Stromal cell of bone marrow (primary cell): ENCODE data around the gene STARD3NL.

Experiments used
- DNase-seq: peaks from one replicate; pipeline ENCODE4 v3.0.0-alpha.2; 2012; ENCODE audit warnings: low read depth

STARD3NL gene

DNA sequence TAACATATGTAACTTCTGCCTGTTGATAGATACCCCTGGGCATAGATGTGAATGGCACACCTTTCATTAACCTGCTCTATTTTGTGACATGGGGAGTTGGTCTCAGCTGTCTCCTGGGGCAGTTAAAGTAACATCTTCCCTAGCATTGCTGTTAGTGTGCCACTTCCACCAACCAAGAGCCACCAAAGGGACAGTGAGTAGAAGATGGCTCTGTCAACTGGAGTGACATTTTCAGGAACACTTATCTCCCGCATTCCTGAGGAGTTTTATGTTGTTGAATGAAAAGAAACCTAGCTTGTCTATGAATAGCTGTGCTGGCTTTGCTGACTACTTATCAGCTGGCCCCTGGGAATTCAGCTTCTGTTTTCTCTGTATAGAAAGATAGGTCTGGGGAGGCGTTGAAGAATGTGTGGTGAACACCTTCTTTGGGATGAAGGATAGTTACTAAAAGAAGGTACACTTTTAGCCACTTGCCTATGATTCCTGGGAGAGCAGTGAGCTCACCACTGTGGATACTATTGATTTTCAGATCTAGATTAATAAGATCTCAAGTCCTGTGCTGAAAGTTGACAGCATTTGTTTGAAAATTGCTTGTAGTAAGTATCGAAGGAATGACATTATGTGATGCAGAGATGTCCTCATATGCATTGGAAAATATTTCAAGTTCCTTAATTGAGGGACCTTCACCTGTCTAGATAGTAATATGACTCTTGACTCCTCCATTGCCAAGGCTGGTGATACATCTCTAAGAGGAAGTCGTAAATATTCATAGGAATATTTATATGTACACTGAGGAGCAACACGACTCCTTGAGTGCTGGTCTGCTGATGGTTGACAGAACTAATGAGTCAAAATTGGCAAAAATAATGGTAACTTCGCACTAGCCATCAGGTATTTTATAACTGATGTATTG, 7.6 kb downstream of the STARD3NL start:
- no peak for DNase-seq

DNA sequence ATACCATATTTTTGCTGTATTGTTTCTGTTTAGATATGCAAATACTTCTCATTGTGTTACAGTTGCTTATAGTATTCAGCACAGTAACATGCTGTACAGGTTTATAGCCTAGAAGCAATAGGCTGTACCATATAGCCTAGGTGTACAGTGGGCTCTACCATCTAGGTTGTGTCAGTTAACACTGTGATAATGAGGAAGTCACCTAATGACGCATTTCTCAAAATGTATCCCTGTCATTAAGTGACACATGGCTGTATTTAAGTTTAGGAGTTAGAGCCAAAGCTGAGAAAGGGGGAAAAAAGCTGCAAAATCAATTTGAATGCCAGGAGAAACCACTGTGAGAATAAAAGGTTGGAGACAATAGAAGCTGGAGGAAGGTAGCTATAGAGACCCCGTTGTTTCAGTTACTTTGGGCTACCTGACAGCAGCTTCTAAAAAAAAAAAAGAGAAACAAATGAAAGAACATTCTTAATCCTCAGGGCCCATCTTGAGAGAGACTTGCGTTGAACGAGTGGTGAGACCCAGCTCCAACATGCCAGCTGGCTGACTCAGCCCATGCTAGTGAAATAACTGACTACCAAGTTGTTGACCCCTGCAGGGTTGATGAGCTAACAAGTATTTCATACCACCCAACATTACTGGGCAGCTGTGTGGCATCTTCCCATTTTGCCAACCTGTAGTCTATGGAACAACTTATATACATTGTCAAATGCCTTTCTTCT, 8.7 kb downstream of the STARD3NL start:
- DNase-seq, result no peak

DNA sequence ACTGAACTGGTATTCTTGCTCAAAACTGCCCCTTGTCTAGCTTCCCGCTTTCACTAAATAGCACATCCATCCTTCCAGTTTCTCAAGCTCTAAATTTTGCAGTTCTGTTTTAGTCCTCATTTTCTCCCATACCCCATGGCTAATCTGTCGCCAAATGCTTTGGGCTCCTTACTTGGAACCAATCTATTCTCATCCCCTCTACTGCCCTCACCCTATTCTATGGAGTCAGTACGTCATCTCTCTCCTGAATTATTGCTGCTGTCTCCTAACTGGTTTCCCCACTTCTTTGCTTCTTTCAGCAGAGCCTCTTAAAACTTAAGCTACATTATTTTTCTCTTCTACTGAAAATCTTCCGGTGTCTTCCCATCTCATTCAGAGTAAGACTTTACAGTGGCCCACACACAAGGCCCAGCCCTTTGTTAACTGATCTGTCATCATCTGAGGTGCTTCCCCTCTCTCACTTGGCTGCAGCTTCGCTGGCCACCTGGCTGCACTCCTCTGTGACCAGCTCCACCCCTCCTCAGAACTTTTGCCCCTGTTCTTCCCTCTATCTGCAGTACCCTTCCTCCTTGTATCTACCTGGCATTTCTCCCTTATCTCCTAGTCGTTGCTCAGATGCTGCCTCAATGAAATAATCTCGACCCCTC, 9.9 kb downstream of the STARD3NL start:
- no peak for DNase-seq

DNA sequence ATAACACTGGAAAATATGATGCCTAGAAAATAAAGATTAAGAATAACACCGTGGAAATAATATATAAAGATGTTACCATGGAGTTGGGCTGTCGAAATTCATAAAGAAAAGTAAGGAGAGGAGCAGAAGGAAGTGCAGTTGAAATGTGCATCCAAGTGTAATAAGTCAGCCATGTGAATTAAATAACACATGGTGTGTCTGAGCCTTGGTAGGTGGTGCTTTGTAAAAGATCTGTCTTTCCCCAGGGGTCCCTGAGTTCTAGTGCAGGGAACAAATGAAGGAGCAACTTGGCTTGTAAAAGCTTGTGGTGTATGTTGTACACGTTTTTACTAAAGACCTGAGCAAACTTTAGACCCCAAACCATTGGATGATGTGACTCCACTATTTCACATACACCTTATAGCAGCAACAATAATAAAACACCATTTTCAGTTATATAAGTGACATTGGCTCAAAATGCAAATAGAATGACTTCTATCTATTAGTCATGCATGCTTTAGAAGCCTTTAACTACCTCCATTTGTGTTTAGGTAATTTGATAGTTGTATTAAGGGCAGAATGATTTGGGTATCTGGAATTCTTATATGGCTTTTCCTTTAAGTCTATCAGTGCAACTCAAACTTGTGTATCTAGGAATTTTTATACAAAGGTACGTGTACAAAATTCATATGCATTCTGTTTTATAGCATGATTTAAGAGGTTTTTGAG, 11.3 kb downstream of the STARD3NL start:
- DNase-seq, result no peak

DNA sequence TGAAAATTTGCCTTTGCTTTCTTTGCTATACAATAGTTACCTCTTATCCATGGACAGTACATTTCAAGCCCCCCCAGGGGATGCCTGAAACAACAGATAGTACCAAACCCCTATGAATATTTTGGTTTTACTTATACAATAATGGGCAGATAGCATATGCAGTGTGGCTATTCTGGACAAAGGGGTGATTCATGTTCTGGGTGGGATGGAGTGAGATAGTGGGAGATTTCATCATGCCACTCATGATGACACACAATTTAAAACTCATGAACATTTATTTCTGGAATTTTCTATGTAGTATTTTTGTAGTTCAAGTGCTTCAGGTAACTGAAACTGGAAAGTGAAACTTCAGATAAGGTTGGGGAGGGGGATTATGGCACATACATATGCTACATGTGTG, 12.0 kb downstream of the STARD3NL start:
- DNase-seq, result no peak

DNA sequence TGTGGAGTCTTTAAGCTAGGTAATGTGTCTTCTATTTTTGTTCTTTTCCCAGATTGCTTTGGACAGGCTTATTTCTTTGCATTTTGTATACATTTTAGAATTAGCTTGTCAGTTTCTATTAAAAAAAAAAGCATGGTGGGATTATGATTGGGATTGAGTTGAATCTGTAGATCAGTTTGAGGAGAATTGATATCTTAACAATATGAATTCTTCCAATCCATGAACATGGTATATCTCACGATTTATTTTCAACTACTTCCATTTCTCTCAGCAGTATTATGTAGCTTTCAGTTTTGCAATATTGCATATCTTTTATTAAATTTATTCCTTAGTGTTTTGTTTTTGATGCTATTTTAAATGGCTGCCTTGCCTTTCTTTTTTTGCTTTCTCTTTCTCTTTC, 13.7 kb downstream of the STARD3NL start:
- DNase-seq, result no peak

DNA sequence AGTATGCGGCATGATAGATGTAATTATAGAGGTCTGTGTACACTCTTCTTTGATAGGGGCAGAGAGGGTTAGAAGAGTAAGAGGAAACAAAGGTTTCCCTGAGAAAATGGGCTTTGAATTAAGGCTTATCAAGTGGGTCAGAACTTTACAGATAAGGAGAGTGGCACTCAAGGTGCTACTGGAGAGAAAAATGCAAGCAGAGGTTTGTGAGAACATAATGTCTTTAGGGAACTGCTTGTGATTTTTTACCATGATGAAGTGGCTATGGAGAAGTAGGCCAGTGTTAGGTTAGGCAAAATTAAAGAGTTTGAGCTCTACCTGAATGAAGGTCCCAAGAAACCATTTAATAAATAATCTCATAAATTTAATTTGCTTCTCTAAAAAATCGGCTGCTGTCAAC, 14.3 kb downstream of the STARD3NL start:
- DNase-seq, result no peak

DNA sequence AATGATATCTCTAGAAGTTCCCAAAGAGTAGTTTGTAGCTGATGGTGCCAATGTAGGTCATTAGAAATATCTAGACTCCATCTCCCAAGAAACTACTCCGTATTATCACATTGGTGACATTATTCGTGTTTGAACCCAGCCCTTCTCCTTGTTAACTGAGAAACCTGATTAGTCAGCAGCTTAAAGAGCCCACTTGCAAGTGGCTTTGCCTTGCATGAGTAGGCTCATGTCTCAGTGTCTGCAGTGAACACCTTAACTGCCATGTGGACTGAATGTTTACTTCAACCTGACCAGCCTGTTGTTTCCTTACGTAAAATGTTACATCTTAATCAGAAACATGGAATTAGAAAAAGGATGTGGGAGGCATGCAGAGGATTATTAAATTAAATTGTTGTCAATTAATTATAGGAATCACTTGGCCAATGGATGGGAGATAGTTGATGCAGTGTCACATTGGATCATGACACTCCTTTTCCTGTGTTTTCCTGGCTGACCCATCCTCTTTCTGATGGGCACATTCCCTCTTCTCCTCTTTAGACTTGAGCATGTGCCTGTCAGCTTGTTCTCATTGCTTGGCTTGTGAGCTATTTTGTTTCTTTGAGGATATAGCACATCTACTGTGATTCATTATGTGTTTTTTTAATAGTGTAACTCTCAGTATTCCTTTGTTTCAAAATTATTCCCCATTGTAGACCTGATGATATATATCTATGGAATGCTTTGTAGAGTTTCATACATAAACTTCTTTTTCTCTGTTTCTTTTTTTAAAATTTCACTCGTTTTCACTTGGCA, 18.0 kb downstream of the STARD3NL start:
- no peak for DNase-seq

DNA sequence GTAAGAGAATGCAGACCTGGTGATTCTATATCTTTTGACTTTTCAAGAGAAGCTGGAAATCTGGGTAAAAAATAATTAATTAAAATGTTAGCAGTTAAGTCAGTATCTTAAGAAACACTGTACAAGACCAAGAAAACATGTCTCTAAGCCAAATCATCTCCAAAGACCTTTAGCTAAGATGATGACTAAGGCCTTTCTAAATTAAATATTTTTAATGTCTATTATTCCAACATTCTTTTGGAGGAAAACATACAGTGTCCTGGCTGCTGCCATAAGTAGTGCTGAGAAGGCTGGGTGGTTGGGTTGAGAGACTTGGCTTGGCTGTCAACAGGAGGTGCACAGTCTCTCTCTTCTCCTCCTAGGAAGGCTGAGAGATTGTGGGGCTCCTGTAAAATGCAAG, 20.3 kb downstream of the STARD3NL start:
- DNase-seq, result no peak

DNA sequence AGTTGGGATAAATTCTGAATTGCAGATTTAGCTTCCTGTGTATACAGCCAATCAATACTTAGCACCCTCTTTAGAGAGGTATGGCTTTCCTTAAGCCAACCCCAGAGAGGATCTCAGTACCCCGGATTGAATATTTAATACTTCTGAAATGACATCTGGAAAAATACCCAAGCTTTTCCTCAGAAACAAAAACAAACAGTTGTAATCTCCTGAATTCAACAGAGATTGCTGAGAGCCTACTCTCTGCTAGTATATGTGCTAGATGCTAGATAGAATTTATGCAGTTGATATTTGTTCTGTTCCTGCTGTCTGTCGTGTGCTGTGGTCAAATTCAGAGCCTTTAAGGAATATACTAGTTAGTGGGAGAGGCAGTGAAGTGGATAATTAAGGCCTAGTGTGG, 21.1 kb downstream of the STARD3NL start:
- no peak for DNase-seq

DNA sequence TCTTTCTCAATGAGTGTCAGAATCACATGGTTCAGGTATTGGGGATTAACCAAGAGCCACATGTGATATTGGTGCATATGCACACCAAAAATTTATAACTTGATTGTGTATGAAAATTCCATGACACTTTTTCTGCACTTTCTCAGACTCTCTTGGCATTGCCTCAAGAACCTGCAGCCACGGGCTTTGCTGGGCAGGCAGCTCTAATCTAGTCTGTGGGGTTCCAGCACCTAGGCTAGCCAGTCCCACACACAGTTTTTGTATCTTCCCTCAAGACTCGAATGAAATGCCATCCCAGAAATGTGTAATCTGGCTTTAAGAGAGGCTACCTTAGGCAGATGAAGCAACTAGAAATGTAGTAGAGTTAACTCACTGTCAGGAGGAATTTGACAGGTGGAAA, 21.7 kb downstream of the STARD3NL start:
- DNase-seq, result no peak

DNA sequence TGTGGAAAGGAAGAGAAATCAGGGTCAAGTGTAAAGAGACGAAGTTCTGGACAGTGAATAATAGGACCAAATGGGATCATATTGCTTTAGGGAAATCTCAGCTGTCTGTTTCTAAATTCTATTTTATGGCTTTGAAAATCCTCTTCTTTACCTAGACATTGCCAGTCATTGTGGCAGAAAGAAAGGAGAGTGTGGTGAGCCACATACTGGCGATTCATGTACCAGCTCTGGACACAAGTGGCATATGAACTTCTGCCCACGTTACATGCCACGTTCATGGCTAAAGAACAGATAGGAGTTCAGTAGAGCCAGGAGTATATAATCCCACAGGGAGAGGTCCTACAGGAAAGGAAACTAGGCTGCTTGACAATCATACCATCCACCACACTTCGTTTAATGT, 28.0 kb downstream of the STARD3NL start:
- no peak for DNase-seq

DNA sequence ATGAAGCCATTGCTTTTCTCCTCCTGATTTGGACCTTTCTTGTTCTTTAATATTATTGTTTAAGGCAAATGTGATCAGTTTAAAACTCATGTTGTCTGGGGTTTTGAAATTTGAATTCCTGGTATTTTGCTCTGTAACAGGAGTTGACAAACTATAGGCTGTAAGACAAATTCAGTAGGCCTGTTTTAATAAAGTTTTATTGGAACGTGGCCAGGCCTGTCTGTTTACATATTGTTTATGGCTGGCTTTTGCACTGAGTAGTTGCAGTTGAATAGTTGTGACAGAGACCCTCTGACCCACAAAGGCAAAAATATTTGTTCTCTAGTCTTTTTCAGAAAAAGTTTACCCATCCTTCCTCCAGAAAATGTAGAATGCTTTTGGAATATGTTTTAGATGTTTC, 29.8 kb downstream of the STARD3NL start:
- no peak for DNase-seq

DNA sequence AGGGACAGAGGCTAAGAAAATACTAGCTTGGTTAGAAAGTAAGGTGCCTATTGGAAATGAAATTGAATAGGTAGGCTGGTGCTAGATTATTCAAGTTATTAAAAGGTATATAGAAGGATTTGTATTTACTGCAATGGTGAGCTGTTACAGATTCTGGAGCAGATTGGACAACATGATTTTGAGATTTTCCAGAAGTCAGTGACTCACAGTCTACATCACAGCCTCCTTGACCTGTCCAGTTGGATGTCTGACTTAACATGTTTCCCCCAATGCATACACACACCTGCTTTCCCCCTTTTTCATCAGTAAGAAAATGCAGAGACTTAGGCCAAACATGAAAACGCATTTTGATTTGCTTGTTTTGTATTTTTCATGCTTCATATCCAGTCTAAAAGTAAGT, 33.4 kb downstream of the STARD3NL start:
- DNase-seq, result no peak

DNA sequence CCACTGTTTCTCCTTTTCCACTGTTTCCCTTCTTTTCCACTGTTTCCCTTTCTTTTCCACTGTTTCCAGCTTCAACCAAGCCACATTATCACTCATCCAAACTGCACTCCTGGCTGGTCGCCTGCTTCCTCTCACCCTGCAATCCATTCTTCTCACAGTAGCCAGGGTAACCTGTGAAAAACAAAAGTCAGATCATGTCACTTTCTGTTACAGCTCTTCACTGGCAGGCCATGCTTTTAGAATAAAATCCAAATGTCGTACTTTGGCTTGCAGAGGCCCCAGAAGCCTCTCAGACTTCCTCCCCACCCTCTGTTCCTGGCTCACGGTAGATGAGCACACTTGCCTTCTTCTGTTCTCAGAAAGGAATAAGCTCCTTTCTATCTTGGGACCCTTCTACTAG, 33.9 kb downstream of the STARD3NL start:
- peak; percentile 38 for DNase-seq

DNA sequence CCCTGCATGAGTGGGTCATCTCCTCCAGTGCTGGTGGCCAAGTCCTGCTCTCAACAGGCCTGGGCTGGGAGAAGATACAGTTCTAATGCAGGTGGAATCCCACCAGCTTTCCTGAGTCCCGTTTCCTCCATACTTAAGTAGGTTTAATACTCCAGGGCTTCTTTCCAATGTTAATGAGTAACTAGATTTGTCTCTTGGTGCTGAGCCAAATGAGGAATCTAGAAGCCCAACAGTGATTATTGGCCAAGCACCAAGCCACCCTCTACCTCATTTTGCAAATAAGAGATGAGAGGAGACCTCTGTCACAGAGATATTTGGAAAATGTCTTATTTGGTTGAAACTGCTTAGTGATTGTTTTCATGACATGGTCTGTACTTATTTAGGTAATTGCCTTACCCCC, 37.1 kb downstream of the STARD3NL start:
- no peak for DNase-seq

DNA sequence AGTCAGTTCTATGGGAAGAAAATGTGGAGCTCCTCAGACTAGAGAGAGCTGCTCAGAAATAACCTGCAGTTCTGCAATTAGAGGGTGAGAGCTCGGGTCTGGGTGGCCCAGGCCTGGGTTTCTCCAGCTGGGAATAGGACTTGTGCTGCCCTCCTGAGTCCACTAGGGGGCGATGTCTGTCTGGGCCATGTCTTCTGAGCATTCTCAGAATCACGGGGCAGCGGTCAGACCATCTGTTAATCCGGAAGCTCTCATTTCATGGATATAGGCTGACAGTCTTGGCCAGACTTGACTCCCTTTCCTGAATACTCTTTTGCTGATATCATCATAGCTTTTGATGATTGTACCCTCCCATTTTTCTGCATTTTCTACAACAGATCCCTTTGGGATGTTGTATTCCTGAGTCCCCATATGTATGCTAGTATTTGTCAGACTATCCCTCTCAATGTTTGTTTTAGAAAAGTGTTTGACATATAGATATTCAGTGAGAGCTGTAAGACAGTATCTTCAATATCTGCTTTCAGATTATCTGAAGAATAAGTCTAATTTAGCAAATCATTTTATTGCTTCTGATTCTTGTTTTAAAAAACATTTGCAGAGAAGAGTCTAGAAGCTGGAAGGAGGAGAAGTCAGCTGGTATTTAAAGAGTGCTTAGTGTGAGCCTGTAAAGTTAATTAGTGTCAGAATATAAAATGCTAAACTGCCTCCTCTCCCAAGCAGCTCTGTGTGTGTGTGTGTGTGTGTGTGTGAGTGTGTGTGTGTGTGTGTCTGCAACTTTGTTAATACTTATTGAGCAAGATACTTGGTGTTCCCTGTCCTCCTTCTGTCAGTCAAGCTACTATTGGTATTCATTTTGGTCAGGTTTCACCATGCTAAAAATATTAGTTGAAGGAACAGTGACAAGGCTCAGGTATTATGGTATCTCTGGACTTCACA, 38.0 kb downstream of the STARD3NL start:
- DNase-seq, result peak; percentile 82

DNA sequence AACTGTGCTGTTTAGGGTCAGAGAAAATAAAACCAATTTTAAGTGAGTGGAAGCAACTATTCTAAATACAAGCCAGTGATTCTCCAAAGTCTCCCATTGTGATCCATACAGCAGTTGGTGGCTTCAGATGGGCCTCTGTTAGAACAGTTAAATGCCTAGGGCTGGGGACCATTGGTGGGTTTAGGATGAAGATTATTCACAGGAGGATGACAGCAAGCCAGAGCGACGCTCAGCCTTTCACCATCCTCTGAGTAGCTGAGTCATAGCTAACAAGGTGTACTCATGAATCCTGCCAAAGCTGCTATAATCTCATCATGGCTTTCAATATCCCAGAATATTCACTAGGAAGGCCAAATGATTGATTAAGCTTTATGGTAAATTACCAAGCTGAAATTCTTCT, 39.6 kb downstream of the STARD3NL start:
- DNase-seq, result no peak

DNA sequence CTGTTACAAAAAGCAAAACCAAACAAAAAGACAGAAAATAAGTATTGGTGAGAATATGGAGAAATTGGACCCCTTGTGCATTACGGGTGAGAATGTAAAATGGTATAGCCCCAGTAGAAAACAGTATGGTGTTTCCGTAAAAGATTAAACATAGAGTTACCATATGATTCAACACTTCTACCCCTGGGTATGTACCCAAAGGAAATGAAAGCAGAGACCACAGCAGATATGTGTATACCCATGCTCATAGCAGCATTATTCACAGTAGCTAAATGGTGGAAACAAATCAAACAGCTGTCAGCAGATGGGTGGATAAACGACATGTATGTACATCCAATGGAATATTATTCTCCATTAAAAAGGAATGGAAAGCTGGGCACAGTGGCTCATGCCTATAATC, 42.4 kb downstream of the STARD3NL start:
- no peak for DNase-seq

DNA sequence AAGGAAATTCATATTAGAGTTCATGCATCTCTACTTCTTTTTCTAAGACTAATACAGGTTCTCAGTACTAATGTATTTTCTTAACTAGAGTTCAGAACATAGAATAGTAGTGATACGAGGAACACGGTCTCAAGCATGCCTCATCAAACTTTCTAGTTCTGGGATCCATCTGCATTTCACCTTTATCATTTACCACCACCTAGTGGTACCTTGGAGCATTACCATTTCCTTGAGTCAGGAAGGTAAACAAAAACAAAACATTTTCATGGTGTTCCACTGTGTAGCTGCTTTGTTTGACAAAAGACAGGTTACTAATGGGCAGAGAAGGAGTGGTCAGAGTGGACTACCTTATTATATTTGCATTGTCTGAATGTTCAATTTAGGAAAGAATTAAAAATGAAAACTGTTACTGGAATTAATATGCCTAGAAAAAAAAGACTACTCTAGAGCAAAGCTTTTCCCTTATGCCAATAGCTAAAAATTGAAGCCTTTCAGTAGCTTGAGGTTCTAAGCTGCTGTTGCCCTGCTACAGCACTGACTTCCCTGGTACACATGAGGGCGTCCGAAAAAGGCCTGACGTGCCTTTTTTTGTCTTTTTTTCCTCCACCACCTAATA, 44.5 kb downstream of the STARD3NL start:
- peak; percentile 45 for DNase-seq
